Measurements from ENCODE around the gene VPS45. TPM values are rescaled to one million over a fixed set of nuclear protein-coding genes. Genes with fewer than 3 reads are reported as not detected.
"Not testable (repeated sequence)": the region's sequence is repeated elsewhere in the genome, so short reads cannot be mapped to it uniquely, and the experiment has no call there.

VPS45 gene
- total RNA-seq, 2 donors from 2014 or later = 30.3 to 30.6 TPM

- no peaks in the 10 kb centered on the region for H3K4me1 ChIP-seq
- no peaks in the 10 kb centered on the region for H3K9me3 ChIP-seq
- H3K9ac ChIP-seq (ENCODE audit: low read depth in 2 of 2, low read length in 2 of 2) = no peak overlapping the region
- H3K4me3 ChIP-seq = no peak overlapping the region
- intact Hi-C loops (cut with DNase I) = no loop called here
- no peak overlapping the region for H3K27ac ChIP-seq
- H3K27me3 ChIP-seq = no peaks in the 10 kb centered on the region
- no peak for TF ChIP-seq CTCF (IDR thresholded peaks at IDR 0.05)
- no peaks in the 10 kb centered on the region for H3K36me3 ChIP-seq
- DNase-seq = no peak
These were observed 67.0 kb downstream of the VPS45 start for GRCh38 chr1:150134537-150134936.

GRCh38 chr1:150135400-150135799, 67.8 kb downstream of the VPS45 start:
- H3K4me1 ChIP-seq; H3K9me3 ChIP-seq; H3K27ac ChIP-seq; intact Hi-C loops (cut with DNase I); H3K36me3 ChIP-seq; DNase-seq; H3K9ac ChIP-seq (ENCODE audit: low read depth in 2 of 2, low read length in 2 of 2); H3K4me3 ChIP-seq; H3K27me3 ChIP-seq: not testable (repeated sequence)

DNA sequence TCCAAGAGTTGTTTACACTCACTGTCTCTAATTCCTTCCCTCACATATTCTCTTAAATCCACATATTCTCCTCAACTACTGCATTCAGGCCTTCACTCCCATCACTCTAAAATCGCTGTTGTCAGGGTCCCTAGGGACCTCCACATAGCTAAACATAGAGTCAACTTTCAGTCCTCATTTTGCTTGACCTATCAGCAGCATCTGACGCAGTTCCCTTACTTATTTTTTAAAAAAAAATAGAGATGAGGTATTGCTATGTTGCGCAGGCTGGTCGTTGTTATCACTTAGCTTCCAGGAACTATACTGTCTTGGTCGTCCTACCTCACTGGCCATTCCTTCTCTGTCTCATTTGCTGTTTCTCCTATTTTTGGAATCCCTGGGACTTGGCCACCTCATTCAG, 70.5 kb downstream of the VPS45 start:
- Histone ChIP-seq H3K4me1 (no peaks in the 10 kb centered on the region), H3K27me3 (no peaks in the 10 kb centered on the region), H3K9me3 (no peaks in the 10 kb centered on the region), H3K36me3 (no peaks in the 10 kb centered on the region), H3K9ac (ENCODE audit: low read depth in 2 of 2, low read length in 2 of 2) (no peak overlapping the region), H3K4me3 (no peak overlapping the region), H3K27ac (no peak overlapping the region)
- DNase-seq = no peak
- no peak for TF ChIP-seq CTCF (IDR thresholded peaks at IDR 0.05)
- intact Hi-C loops (cut with DNase I) = no loop called here

DNA sequence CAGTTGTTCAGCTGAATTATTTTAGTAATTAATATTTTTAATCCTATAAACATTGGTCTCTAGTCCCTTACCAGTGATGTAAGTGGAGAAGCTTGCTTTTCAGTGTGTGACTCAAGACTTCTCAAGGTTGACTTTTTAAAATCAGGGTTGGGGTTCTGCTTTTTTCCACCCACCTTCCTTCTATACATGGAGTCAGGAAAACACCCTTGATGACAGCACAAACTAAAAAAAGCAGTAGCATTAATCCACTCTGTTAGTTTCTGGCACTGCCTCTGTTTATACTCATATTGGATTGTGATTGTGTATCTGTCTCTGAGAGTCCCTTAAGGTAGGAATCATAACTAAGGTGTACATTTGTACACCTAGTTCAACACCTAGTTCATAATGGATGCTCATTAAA, 73.9 kb downstream of the VPS45 start:
- no peaks in the 10 kb centered on the region for H3K4me1 ChIP-seq
- no peak for TF ChIP-seq CTCF (IDR thresholded peaks at IDR 0.05)
- intact Hi-C loops (cut with DNase I) = no loop called here
- H3K27me3 ChIP-seq = no peaks in the 10 kb centered on the region
- DNase-seq = no peak
- no peak overlapping the region for H3K27ac ChIP-seq
- H3K36me3 ChIP-seq = no peaks in the 10 kb centered on the region
- no peak overlapping the region for H3K4me3 ChIP-seq
- no peaks in the 10 kb centered on the region for H3K9me3 ChIP-seq
- H3K9ac ChIP-seq (ENCODE audit: low read depth in 2 of 2, low read length in 2 of 2) = no peak overlapping the region

GRCh38 chr1:150142083-150142482, 74.5 kb downstream of the VPS45 start:
- intact Hi-C loops (cut with DNase I) = no loop called here
- no peaks in the 10 kb centered on the region for H3K9me3 ChIP-seq
- no peak for DNase-seq
- no peaks in the 10 kb centered on the region for H3K36me3 ChIP-seq
- no peaks in the 10 kb centered on the region for H3K27me3 ChIP-seq
- no peak overlapping the region for H3K4me3 ChIP-seq
- no peak overlapping the region for H3K9ac ChIP-seq (ENCODE audit: low read depth in 2 of 2, low read length in 2 of 2)
- TF ChIP-seq CTCF (IDR thresholded peaks at IDR 0.05) = no peak
- H3K4me1 ChIP-seq = no peaks in the 10 kb centered on the region
- H3K27ac ChIP-seq = no peak overlapping the region

DNA sequence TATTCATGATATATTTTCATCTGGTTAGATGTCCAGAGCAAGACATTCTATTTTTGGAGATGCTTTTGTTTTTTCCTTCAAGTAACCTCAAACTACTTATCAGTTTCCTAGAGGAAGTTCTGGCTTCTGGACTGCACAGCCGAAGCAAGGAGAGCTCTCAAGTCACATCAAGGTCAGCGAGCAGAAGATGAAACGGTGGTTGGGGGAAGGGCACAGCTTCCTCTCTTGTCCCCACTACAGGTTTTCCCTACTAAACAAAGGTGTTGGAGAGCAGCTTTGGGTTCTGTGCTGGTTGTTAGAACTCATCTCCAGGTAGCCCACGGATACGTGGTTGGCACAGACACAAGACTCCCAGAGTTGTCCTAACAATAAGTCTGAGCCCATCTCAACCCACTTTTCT, 77.0 kb downstream of the VPS45 start:
- TF ChIP-seq CTCF (IDR thresholded peaks at IDR 0.05) = no peak
- Histone ChIP-seq H3K9me3 (no peaks in the 10 kb centered on the region), H3K27ac (no peak overlapping the region), H3K9ac (ENCODE audit: low read depth in 2 of 2, low read length in 2 of 2) (no peak overlapping the region), H3K4me3 (no peak overlapping the region), H3K27me3 (peaks cover 5% of the 10 kb centered on the region), H3K36me3 (no peaks in the 10 kb centered on the region), H3K4me1 (no peaks in the 10 kb centered on the region)
- DNase-seq = no peak
- intact Hi-C loops (cut with DNase I) = no loop called here

DNA sequence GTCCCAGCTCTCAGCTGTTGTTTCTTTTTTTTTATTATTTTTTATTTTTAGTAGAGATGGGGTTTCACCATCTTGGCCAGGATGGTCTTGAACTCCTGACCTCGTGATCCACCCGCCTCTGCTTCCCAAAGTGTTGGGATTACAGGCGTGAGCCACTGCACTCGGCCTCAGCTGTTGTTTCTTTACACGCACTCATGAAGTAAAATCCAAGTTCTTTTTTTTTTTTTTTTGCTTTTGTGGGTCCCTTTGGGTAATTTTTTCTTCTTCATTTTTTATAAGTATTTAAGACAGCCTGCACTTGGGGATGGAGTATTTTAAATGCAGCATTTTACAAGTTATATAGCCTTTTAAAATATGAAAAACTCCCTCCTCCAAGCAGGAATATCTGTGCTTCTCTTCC, 78.4 kb downstream of the VPS45 start:
- H3K9me3 ChIP-seq; H3K27ac ChIP-seq; DNase-seq; H3K9ac ChIP-seq (ENCODE audit: low read depth in 2 of 2, low read length in 2 of 2); H3K4me3 ChIP-seq; intact Hi-C loops (cut with DNase I); H3K36me3 ChIP-seq; H3K4me1 ChIP-seq: not testable (repeated sequence)
- H3K27me3 ChIP-seq = peaks cover 11% of the 10 kb centered on the region
